ENCODE measurements around the gene BTRC.

DNA sequence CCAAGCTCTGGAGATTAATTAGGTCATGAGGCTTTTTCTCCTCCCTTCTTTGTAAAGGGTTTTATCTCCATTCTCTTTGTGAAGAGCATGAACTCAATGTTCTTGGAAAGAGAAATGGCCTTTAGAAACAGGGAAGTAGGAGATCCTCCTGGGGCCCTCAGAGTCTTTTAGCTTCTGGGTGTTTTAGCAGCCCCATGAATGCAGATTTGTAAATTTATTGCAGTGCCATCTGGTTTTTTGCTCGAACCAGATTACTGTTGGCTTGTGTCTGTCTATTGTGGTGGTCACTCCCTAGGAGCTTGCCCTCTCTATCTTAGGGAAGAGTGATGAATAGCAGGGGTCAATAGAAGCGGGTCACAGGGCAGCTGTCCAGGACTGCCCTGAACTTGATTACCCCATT is 110.6 kb downstream of the BTRC start:
- TF ChIP-seq, protein P1, sequence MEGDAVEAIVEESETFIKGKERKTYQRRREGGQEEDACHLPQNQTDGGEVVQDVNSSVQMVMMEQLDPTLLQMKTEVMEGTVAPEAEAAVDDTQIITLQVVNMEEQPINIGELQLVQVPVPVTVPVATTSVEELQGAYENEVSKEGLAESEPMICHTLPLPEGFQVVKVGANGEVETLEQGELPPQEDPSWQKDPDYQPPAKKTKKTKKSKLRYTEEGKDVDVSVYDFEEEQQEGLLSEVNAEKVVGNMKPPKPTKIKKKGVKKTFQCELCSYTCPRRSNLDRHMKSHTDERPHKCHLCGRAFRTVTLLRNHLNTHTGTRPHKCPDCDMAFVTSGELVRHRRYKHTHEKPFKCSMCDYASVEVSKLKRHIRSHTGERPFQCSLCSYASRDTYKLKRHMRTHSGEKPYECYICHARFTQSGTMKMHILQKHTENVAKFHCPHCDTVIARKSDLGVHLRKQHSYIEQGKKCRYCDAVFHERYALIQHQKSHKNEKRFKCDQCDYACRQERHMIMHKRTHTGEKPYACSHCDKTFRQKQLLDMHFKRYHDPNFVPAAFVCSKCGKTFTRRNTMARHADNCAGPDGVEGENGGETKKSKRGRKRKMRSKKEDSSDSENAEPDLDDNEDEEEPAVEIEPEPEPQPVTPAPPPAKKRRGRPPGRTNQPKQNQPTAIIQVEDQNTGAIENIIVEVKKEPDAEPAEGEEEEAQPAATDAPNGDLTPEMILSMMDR (IDR thresholded peaks at IDR 0.05): no peak
- no peak for TF ChIP-seq POLR2A (IDR thresholded peaks at IDR 0.05)

Measured in body of pancreas (tissue), 4 donors.